Activated CD8-positive, alpha-beta memory T cell treated with anti-CD3 and anti-CD28 coated beads, Interleukin-2, amount 50 U/mL, for 24 hours (primary cell): Measurements from ENCODE around the gene MYORG.
"Not testable (repeated sequence)": the region's sequence is repeated elsewhere in the genome, so short reads cannot be mapped to it uniquely, and the experiment has no call there.

ENCODE experiments used
- DNase-seq: peaks from one replicate; pipeline ENCODE4 v3.0.0-alpha.2; 2020; ENCODE audit errors: extremely low read depth

Gene MYORG

GRCh38 chr9:34369636-34370035, 7.1 kb downstream of the MYORG start:
- no peak for DNase-seq

GRCh38 chr9:34368796-34369195, 7.9 kb downstream of the MYORG start:
- not testable (repeated sequence) for DNase-seq

- DNase-seq = not testable (repeated sequence)
Measured at GRCh38 chr9:34367751-34368410, 8.8 kb downstream of the MYORG start.

- DNase-seq = no peak
Measured at GRCh38 chr9:34366365-34366764, 10.3 kb downstream of the MYORG start.

GRCh38 chr9:34365282-34365681, 11.4 kb downstream of the MYORG start:
- no peak for DNase-seq

- DNase-seq = no peak
Measured at GRCh38 chr9:34363619-34364351, 12.9 kb downstream of the MYORG start.

GRCh38 chr9:34362614-34363214, 14.0 kb downstream of the MYORG start:
- DNase-seq = no peak

GRCh38 chr9:34352957-34353356, 23.7 kb downstream of the MYORG start:
- DNase-seq = not testable (repeated sequence)

- DNase-seq = not testable (repeated sequence)
Measured at GRCh38 chr9:34352122-34352652, 24.5 kb downstream of the MYORG start.

- DNase-seq = no peak
Measured at GRCh38 chr9:34349324-34349723, 27.4 kb downstream of the MYORG start.

GRCh38 chr9:34347800-34348158, 28.9 kb downstream of the MYORG start:
- no peak for DNase-seq

GRCh38 chr9:34346873-34347799, 29.6 kb downstream of the MYORG start:
- DNase-seq = no peak

- no peak for DNase-seq
Measured at GRCh38 chr9:34343605-34344004, 33.1 kb downstream of the MYORG start.

GRCh38 chr9:34343090-34343489, 33.6 kb downstream of the MYORG start:
- no peak for DNase-seq

GRCh38 chr9:34341659-34342295, 34.9 kb downstream of the MYORG start:
- DNase-seq = no peak

GRCh38 chr9:34338665-34339385, 37.9 kb downstream of the MYORG start:
- no peak for DNase-seq

GRCh38 chr9:34338079-34338478, 38.6 kb downstream of the MYORG start:
- not testable (repeated sequence) for DNase-seq

- DNase-seq = no peak
Measured at GRCh38 chr9:34337403-34337802, 39.3 kb downstream of the MYORG start.

GRCh38 chr9:34335376-34335775, 41.3 kb downstream of the MYORG start:
- DNase-seq = no peak

- DNase-seq = no peak
Measured at GRCh38 chr9:34334916-34335315, 41.8 kb downstream of the MYORG start.
